ENCODE data around the gene STK10. TPM values are rescaled to one million over a fixed set of nuclear protein-coding genes. Genes with fewer than 3 reads are reported as not detected.

STK10 gene
- total RNA-seq, 2 experiments from 2014 or later, result 211 to 229 TPM

DNA sequence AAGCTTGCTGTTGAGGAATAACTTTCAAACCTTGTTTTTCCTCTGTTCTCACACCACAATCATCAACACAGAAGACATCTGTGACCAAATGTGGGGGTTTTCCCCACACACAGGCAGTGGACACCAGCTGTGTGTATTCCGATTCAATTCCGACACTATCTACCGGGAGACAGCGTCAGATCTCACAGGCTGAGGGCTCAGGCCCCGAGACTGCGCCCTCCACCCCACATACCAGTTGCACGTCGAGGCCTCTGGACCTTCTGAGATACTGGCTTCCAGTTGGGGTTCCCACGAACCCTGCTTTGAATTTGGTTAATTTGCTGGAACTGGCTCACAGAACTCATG, 41.3 kb downstream of the STK10 start:
- Histone ChIP-seq H3K27ac (ENCODE audit: low read depth in 1 of 2, low read length in 2 of 2) (peak overlapping the region in 1 of 2 donors; percentile 33), H3K27me3 (ENCODE audit: control insufficient read depth in 1 of 2, insufficient read depth in 2 of 2, low read length in 2 of 2) (no peaks in the 10 kb centered on the region), H3K9me3 (ENCODE audit: control insufficient read depth in 1 of 2, insufficient read depth in 1 of 2, low read length in 2 of 2) (no peaks in the 10 kb centered on the region), H3K4me1 (ENCODE audit: insufficient read depth, low read length) (peaks cover 96% of the 10 kb centered on the region), H3K4me3 (ENCODE audit: low read length) (no peak overlapping the region), H3K36me3 (ENCODE audit: insufficient read depth, low read length) (peaks cover 80% of the 10 kb centered on the region)
- Mint-ChIP-seq H3K27me3 (no peaks in the 10 kb centered on the region), H3K4me3 (no peak overlapping the region), H3K36me3 (ENCODE audit: low read depth) (peaks cover 86% of the 10 kb centered on the region), H3K27ac (peak overlapping the region; percentile 87), H3K9me3 (no peaks in the 10 kb centered on the region), H3K4me1 (ENCODE audit: low read depth) (peaks cover 91% of the 10 kb centered on the region)
- intact Hi-C loops (cut with DNase I, micrococcal nuclease), result no loop called here
- ChIA-PET CTCF (no interaction called here), POLR2A (no interaction called here)
- ATAC-seq (ENCODE audit: poor library complexity), result no peak
- TF ChIP-seq, protein P1, sequence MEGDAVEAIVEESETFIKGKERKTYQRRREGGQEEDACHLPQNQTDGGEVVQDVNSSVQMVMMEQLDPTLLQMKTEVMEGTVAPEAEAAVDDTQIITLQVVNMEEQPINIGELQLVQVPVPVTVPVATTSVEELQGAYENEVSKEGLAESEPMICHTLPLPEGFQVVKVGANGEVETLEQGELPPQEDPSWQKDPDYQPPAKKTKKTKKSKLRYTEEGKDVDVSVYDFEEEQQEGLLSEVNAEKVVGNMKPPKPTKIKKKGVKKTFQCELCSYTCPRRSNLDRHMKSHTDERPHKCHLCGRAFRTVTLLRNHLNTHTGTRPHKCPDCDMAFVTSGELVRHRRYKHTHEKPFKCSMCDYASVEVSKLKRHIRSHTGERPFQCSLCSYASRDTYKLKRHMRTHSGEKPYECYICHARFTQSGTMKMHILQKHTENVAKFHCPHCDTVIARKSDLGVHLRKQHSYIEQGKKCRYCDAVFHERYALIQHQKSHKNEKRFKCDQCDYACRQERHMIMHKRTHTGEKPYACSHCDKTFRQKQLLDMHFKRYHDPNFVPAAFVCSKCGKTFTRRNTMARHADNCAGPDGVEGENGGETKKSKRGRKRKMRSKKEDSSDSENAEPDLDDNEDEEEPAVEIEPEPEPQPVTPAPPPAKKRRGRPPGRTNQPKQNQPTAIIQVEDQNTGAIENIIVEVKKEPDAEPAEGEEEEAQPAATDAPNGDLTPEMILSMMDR (IDR thresholded peaks at IDR 0.05), result no peak
- DNase-seq, result no peak

DNA sequence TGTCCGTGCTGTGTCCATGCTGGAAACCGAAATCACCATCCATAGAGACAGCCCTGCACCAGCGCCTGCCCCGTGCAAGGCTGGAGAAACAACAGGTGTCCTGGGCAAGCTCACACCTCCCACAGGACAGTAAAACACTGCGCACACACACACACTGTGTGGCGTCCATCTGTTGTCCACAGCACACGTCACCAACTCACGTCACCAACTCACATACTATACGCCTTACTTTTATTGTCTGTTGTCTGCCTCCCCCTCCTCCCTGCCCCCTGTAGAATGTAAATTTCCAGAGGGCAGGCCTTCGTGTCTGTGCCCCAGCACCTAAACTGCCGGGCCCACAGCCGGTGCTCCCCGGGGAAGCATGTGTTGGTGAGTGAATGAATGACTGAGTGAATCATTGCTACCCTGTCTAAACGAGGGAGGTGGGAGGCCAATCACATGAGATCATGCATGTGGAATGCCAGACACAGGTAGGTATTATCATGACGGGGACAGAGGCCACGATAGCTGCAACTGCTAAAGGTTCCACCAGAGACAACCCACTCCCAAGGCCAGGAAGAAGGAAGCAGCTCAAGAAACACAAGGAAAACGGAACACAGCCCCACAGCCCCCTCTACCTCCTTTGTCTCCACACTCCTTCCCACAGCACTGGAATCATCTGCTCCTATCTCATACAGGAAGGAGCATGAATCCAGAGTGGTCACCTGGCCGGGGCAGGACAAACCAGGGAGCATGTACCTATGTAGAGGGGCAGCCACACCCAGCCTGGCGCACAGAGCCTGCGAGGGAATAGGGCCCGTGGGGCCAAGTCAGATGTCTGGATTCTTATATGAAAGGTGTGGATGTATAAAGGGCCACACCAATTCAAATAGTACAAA, 41.9 kb downstream of the STK10 start:
- H3K4me3 Mint-ChIP-seq, result no peak overlapping the region
- H3K9me3 Mint-ChIP-seq, result no peaks in the 10 kb centered on the region
- H3K27ac ChIP-seq (ENCODE audit: low read depth in 1 of 2, low read length in 2 of 2), result peak overlapping the region in 1 of 2 donors; percentile 33
- no peaks in the 10 kb centered on the region for H3K27me3 Mint-ChIP-seq
- intact Hi-C loops (cut with DNase I, micrococcal nuclease), result no loop called here
- TF ChIP-seq, protein P1 (IDR thresholded peaks at IDR 0.05), result no peak
- ChIA-PET CTCF (interaction anchor here (1.0 kb wide), 1 partner anchor 105 kb away, joined by 3 read pairs; no protein-coding TSS in a partner anchor), POLR2A (interaction anchor here (1.0 to 2.6 kb wide), 2 partner anchors 29 to 33 kb away, joined by 3 to 9 read pairs; no protein-coding TSS in a partner anchor)
- no peak overlapping the region for H3K4me3 ChIP-seq (ENCODE audit: low read length)
- no peaks in the 10 kb centered on the region for H3K27me3 ChIP-seq (ENCODE audit: control insufficient read depth in 1 of 2, insufficient read depth in 2 of 2, low read length in 2 of 2)
- H3K27ac Mint-ChIP-seq, result peak overlapping the region; percentile 87
- H3K36me3 ChIP-seq (ENCODE audit: insufficient read depth, low read length), result peaks cover 78% of the 10 kb centered on the region
- DNase-seq, result no peak
- no peaks in the 10 kb centered on the region for H3K9me3 ChIP-seq (ENCODE audit: control insufficient read depth in 1 of 2, insufficient read depth in 1 of 2, low read length in 2 of 2)
- peaks cover 89% of the 10 kb centered on the region for H3K4me1 Mint-ChIP-seq (ENCODE audit: low read depth)
- no peak for ATAC-seq (ENCODE audit: poor library complexity)
- peaks cover 84% of the 10 kb centered on the region for H3K36me3 Mint-ChIP-seq (ENCODE audit: low read depth)
- H3K4me1 ChIP-seq (ENCODE audit: insufficient read depth, low read length), result peaks cover 96% of the 10 kb centered on the region

- Mint-ChIP-seq H3K27ac (peak overlapping the region; percentile 87), H3K27me3 (no peaks in the 10 kb centered on the region), H3K4me1 (ENCODE audit: low read depth) (peaks cover 87% of the 10 kb centered on the region), H3K4me3 (peak overlapping the region; percentile 38), H3K36me3 (ENCODE audit: low read depth) (peaks cover 81% of the 10 kb centered on the region), H3K9me3 (no peaks in the 10 kb centered on the region)
- intact Hi-C loops (cut with DNase I, micrococcal nuclease), result loop anchor here in 1 of 2 experiments (5.0 kb wide), 1 partner anchor 32 kb away; no protein-coding TSS in a partner anchor
- Histone ChIP-seq H3K4me1 (ENCODE audit: insufficient read depth, low read length) (peaks cover 92% of the 10 kb centered on the region), H3K36me3 (ENCODE audit: insufficient read depth, low read length) (peaks cover 77% of the 10 kb centered on the region), H3K27ac (ENCODE audit: low read depth in 1 of 2, low read length in 2 of 2) (peak overlapping the region in 1 of 2 donors; percentile 48), H3K27me3 (ENCODE audit: control insufficient read depth in 1 of 2, insufficient read depth in 2 of 2, low read length in 2 of 2) (no peaks in the 10 kb centered on the region), H3K9me3 (ENCODE audit: control insufficient read depth in 1 of 2, insufficient read depth in 1 of 2, low read length in 2 of 2) (no peaks in the 10 kb centered on the region), H3K4me3 (ENCODE audit: low read length) (no peak overlapping the region)
- DNase-seq (no peak), ATAC-seq (ENCODE audit: poor library complexity) (no peak)
- CTCF ChIA-PET, result interaction anchor here (1.0 kb wide), 1 partner anchor 106 kb away, joined by 3 read pairs; no protein-coding TSS in a partner anchor
- POLR2A ChIA-PET, result interaction anchor here (1.0 to 2.6 kb wide), 2 partner anchors 29 to 34 kb away, joined by 3 to 9 read pairs; no protein-coding TSS in a partner anchor
- TF ChIP-seq, protein P1 (IDR thresholded peaks at IDR 0.05), result no peak
Measured at GRCh38 chr5:172144931-172145869, 42.8 kb downstream of the STK10 start.
